ENCODE results near the gene HYAL2. TPM values are rescaled to one million over a fixed set of nuclear protein-coding genes. Genes with fewer than 3 reads are reported as not detected.

Gene HYAL2
- total and polyA plus RNA-seq, 2 of the 8 experiments (the other 6 are each of a cell fraction or from before 2014, with no cell fraction given), result 51.9 to 176 TPM

- peaks cover 3% of the 10 kb centered on the region; the same call in 1 of the 2 replicates for H3K79me1 ChIP-seq (ENCODE audit: low read depth, low read length)
- whole genome bisulfite sequencing, 2 experiments (ENCODE audit: extremely low coverage in 1 of 2, insufficient coverage in 1 of 2, insufficient read length in 1 of 2, insufficient replicate concordance in 2 of 2, low coverage in 1 of 2, low lambda C conversion rate in 2 of 2, missing lambda C conversion rate in 1 of 2), result 85% methylated on average over 4 of the region's 4 CpGs; no CpG with 5 or more reads in 1 of the 2 experiments
- H2AK5ac ChIP-seq (ENCODE audit: low read depth, low read length), result no peak overlapping the region
- H4K20me1 ChIP-seq (replicated peaks in 1 of 2; ENCODE audit: control insufficient read depth in 1 of 2, insufficient read depth in 2 of 2, low read length in 2 of 2), result peaks cover 0 to 4% of the 10 kb centered on the region in 2 experiments
- ChIA-PET CTCF (ENCODE audit: partially characterized antibody) (interaction anchor here (0.5 to 3.4 kb wide), 5 partner anchors 8 to 394 kb away, joined by 3 to 15 read pairs (median 4); partner anchors contain the start of genes HYAL2 and LSMEM2), POLR2A (ENCODE audit: partially characterized antibody) (interaction anchor here (1.1 to 3.4 kb wide), 4 partner anchors 26 to 35 kb away, joined by 3 to 29 read pairs (median 10); partner anchors contain the start of genes HYAL2 and TUSC2)
- H3K9ac ChIP-seq (replicated peaks in 1 of 4; ENCODE audit: extremely low read depth in 1 of 4, low read depth in 3 of 4, low read length in 3 of 4), result no peak overlapping the region
- 0 out of 2 replicates have a peak overlapping the region, but pooled peaks have one; percentile 17 for H2BK12ac ChIP-seq (ENCODE audit: low read depth, low read length)
- peaks cover 4 to 12% (median 10%) of the 10 kb centered on the region in 4 experiments for H3K36me3 ChIP-seq (ENCODE audit: control insufficient read depth in 2 of 4, insufficient read depth in 4 of 4, low read length in 3 of 4)
- no peak overlapping the region for H3K14ac ChIP-seq (ENCODE audit: insufficient read length)
- H3K23ac ChIP-seq (ENCODE audit: insufficient read length), result no peak overlapping the region
- no peak overlapping the region for H4K91ac ChIP-seq (replicated peaks; ENCODE audit: insufficient read length, low read length)
- H3K27me3 ChIP-seq (replicated peaks in 1 of 4; ENCODE audit: control insufficient read depth in 3 of 4, extremely low read depth in 1 of 4, insufficient read depth in 3 of 4, low read length in 3 of 4), result no peaks in the 10 kb centered on the region; a peak in 1 of 7 replicates
- no peak overlapping the region for H3K18ac ChIP-seq (ENCODE audit: extremely low read depth, low read length)
- no peak overlapping the region for H2AFZ ChIP-seq (ENCODE audit: low read length)
- H2BK20ac ChIP-seq (ENCODE audit: low read length), result no peak overlapping the region
- no peak for DNase-seq (ENCODE audit: low read depth in 1 of 2, low spot score in 2 of 2)
- no peak overlapping the region for H3K56ac ChIP-seq (replicated peaks; ENCODE audit: insufficient read length, low read depth, low read length)
- no peak overlapping the region for H4K8ac ChIP-seq (ENCODE audit: extremely low read depth, insufficient read depth, low read length)
- no peak overlapping the region for H4K5ac ChIP-seq (ENCODE audit: insufficient read length, low read depth, low read length)
- H3K4me1 ChIP-seq (replicated peaks in 1 of 4; ENCODE audit: control insufficient read depth in 3 of 4, insufficient read depth in 4 of 4, low read length in 3 of 4), result peaks cover 0 to 11% (median 6%) of the 10 kb centered on the region in 4 experiments; a peak in 5 of 7 replicates
- H2BK5ac ChIP-seq (ENCODE audit: low read depth, low read length), result no peak overlapping the region
- H2BK120ac ChIP-seq (replicated peaks; ENCODE audit: low read depth, low read length), result no peak overlapping the region
- H3K9me3 ChIP-seq (ENCODE audit: insufficient read depth in 2 of 2, low read depth in 1 of 2, low read length in 1 of 2), result no peaks in the 10 kb centered on the region
- H3K4ac ChIP-seq (replicated peaks; ENCODE audit: insufficient read length, low read depth, low read length), result no peak overlapping the region
- no peak overlapping the region for H2BK15ac ChIP-seq (ENCODE audit: low read length)
- FAIRE-seq, result no peak
- no peak overlapping the region for H3K4me2 ChIP-seq (ENCODE audit: insufficient read depth in 1 of 2, low read depth in 2 of 2, low read length in 2 of 2)
- H3K27ac ChIP-seq (ENCODE audit: low read depth, low read length), result no peak overlapping the region
- H3K23me2 ChIP-seq (ENCODE audit: low read depth, low read length), result peaks cover 15% of the 10 kb centered on the region
- no peak overlapping the region for H3K4me3 ChIP-seq (ENCODE audit: extremely low read depth in 1 of 4, insufficient read depth in 2 of 4, low read depth in 3 of 4, low read length in 4 of 4)
- H3K79me2 ChIP-seq (ENCODE audit: control insufficient read depth in 1 of 2, insufficient read depth in 2 of 2, low read length in 2 of 2), result peaks cover 0 to 15% of the 10 kb centered on the region in 2 experiments; a peak in 3 of 4 replicates
- TF ChIP-seq FOSL1 (IDR thresholded peaks at IDR 0.05; ENCODE audit: insufficient read depth, low read depth, low read length), result no peak
- TF ChIP-seq TCF12 (IDR thresholded peaks at IDR 0.05; ENCODE audit: low read depth, low read length), result no peak
- TF ChIP-seq SUZ12 (IDR thresholded peaks at IDR 0.05; ENCODE audit: low read length), result no peak
- no peak for TF ChIP-seq POLR2A (IDR thresholded peaks at IDR 0.05; ENCODE audit: control extremely low read depth in 1 of 2, low read depth in 2 of 2, low read length in 2 of 2)
- no peak for TF ChIP-seq SP2 (IDR thresholded peaks at IDR 0.05; ENCODE audit: low read length)
- TF ChIP-seq CTBP2 (IDR thresholded peaks at IDR 0.05; ENCODE audit: borderline replicate concordance, insufficient read depth, insufficient read length, low read length), result no peak
Observed at GRCh38 chr3:50294089-50294488, 28.5 kb downstream of the HYAL2 start.
